Effector CD8-positive, alpha-beta T cell (primary cell): ENCODE results near the gene MYL11.
A peak's percentile ranks its signal among the peaks of the same experiment; 100 is the strongest.
"Not testable (repeated sequence)": the region's sequence is repeated elsewhere in the genome, so short reads cannot be mapped to it uniquely, and the experiment has no call there.

ENCODE experiments used
- DNase-seq: peaks from one replicate; lab custom pipeline; 2025; lab: John Stamatoyannopoulos, UW
- total RNA-seq, 4 experiments: gene quantifications; one replicate each; lab custom pipeline; 2026; lab: John Stamatoyannopoulos, UW

The MYL11 gene, protein sequence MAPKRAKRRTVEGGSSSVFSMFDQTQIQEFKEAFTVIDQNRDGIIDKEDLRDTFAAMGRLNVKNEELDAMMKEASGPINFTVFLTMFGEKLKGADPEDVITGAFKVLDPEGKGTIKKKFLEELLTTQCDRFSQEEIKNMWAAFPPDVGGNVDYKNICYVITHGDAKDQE
- total RNA-seq = 0 to 0.71 (median 0.33) reads per million in 4 experiments

DNA sequence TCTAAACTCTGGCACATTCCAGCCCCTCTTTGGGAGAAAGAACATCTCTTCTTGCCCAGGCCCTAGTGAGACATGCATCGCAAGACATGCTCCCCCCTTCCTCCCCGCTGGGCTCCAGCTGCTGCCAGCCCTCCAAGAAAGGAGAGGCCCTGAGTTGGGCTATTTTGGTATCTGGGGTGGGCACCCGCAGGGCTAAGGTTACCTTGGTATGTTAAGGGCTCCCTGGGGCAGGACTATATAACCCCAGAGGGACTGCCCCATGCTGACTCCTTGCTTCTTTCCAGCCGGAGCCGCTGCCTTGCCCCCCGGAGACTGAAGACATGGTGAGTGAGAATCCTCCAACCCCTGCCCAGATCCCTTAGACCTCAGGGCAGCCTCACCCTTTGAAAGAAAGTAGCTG lies at the start of gene MYL11:
MYL11 (plus strand) TSS at position 265 of the 400 bp plus-strand sequence; CDS start at position 321, 56 bp downstream.
- no peak for DNase-seq

DNA sequence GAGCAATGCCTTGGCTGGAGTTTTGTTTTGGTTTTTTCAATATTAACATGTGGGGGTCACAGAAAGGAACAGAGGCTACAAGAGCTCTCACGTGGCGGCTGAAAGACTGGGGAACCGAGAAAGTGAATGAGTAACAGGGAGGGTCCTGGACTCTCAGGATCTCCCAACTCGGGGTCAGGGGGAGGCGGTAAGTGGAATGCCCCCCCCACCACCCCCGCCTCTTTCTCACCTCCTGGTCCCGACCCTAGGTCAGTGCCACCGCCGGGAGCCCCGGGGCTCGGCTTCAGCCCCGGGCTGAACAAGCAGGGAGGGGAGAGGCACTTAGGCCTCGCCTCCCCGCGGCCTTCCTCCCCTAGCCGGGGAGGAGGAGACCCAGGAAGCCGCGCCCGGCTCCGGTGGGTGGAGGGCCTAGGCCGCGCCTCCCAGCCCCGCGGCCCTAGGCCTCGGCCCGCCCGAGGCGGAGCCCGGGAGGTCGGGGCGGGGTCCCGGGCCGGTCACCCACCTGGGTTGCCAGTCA lies 40.1 kb upstream of the MYL11 start:
- DNase-seq = peak; percentile 74

GRCh38 chr16:30335028-30335597 lies 39.5 kb upstream of the MYL11 start:
- peak; percentile 72 for DNase-seq

DNA sequence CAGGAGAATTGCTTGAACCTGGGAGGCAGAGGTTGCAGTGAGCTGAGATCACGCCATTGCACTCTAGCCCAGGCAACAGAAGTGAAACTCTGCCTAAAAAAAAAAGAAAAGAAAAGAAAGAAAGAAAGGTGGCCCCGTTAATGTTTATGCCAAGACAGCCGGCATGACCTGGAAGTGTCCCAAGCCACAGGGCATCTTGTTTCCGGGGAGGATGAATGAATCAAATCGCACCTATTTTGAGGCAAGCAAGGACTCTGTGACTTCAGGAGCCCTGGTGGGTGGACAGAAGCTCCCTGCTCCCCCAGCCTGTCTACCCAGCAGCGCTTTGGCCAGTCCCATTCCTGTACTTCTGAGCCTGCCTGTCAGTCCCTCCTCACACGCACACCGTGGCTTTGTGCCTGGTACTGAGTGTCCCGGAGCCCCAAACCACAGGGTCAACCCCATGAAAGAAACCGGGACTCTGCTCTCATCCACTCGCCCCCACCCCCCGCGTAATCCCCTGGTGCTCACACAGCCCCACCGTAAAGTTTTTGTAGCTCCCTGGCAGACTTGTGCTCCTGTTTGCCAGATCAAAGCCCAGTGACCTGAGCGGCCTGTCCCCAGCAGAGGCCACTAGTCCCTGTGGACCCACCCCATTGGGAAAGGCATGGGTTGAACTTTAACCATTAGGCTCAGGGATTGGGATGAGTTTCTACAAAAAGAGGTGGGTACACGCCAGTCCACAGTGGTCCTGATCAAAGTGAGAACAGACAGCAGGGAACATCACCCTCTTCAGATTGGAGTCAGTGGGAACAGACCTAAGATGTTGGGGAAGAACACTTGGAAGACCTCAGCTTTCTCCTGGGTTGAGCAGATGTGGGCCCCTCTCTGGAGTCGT lies 38.8 kb upstream of the MYL11 start:
- no peak for DNase-seq

DNA sequence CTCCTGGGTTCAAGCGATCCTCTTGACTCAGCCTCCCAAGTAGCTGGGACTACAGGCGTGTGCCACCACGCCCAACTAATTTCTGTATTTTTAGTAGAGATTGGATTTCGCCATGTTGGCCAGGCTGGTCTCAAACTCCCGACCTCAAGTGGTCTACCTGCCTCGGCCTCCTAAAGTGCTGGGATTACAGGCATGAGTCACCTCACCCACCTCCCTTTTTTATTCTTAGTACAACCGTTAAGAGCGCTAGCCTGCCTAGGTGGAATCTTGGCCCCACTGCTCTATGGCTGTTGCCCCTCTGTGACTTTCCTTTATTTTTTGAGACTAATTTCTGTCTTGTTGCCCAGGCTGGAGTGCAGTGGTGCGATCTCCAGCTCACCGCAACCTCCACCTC lies 36.6 kb upstream of the MYL11 start:
- not testable (repeated sequence) for DNase-seq

- DNase-seq = not testable (repeated sequence)
Observed at GRCh38 chr16:30338715-30339114, 35.9 kb upstream of the MYL11 start.

- no peak for DNase-seq
Observed at GRCh38 chr16:30340621-30341020, 34.0 kb upstream of the MYL11 start.

DNA sequence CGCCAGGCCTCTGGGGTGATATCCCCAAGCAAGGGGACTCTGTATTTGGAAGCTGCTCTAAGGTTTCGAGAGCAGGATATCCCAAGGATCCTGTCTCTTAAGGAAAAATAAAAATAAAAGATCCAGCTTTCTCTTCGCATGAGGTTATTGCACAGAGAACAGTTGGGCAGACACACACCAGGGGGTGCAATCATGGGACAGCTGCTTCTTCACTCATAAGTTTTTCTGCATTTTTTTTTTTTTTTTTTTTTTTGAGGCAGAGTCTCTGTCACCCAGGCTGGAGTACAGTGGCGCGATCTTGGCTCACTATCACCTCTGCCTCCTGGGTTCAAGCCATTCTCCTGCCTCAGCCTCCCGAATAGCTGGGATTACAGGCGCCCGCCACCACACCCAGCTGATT lies 32.6 kb upstream of the MYL11 start:
- not testable (repeated sequence) for DNase-seq

DNA sequence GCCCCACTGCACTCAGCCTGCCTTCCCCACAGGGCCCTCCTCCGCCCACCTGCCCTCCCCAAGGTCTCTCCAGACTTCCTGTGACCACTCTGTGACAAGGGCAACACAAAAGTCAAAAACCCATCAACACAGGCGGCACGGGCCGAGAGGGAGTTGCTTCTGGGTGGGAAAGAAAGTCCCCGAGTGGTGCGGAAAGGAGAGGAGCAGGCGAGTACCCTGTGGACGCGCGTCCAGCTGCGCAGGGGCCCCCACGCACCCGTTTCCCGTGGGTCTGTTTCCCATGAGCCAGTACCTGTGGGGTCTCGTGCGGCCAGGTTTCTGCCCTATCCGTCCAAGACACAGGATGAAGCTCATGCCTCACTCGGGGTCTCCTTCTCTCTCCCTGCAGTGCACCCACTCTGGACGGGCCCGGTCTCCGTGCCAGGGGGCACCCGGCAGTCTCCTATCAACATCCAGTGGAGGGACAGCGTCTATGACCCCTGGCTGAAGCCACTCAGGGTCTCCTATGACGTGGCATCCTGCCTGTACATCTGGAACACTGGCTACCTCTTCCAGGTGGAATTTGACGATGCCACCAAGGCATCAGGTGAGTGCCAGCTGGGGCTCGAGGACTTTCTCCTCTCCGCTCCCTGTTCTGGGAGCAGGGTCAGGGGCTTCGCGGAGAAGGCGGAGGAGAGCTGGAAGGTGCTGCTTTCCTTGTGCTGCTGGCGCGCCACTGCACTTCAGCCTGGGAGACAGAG lies 31.7 kb upstream of the MYL11 start:
- DNase-seq = no peak

GRCh38 chr16:30343491-30343820 lies 31.1 kb upstream of the MYL11 start:
- not testable (repeated sequence) for DNase-seq

GRCh38 chr16:30346286-30346685 lies 28.3 kb upstream of the MYL11 start:
- no peak for DNase-seq

DNA sequence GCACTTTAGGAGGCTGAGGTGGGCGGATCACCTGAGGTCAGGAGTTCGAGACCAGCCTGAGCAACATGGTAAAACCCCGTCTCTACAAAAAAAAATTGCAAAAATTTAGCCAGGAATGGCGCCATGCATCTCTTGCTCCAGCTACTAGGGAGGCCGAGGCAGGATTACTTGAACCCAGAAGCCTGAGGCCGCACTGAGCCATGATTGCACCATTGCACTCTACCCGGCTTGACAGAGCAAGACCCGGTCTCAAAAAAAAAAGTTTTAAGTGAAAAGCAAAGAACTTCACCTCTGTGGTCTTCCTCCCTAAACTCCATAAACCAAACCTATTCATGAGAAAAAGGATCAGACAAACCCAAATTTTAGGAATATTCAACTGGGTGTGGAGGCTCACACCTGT lies 26.5 kb upstream of the MYL11 start:
- no peak for DNase-seq

DNA sequence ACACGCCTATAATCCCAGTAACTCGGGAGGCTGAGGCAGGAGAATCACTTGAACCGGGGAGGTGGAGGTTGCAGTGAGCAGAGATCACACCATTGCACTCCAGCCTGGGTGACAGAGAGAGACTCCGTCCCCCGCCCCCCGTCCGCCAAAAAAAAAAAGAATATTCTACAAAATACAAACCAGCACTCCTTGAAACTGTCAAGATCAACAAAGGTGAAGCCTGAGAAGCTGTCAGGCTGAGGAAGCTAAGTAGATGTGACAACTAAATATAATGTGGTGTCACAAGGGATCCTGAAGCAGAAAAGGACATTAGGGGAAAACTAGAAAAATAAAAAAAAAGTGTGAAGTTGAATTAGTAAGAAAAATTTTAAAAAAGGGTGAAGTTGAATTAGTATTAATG lies 25.7 kb upstream of the MYL11 start:
- no peak for DNase-seq

DNA sequence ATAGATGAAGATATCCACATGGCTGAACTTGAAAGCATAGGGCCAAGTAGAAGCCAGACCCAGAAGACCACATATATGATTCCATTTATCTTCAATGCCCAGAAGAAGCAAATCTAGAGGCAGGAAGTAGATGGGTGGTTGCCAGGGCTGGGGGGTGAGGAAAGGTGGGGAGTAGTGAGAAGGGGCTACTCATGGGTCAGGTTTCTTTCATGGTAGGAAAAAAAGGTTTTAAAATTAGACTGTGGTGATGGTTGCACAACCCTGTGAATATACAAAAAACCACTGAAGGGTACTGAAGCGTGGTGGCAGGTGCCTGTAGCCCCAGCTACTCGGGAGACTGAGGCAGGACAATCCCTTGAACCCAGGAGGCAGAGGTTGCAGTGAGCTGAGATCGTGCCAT lies 24.9 kb upstream of the MYL11 start:
- no peak for DNase-seq

GRCh38 chr16:30350134-30350871 lies 24.3 kb upstream of the MYL11 start:
- no peak for DNase-seq

- DNase-seq = no peak
Observed at GRCh38 chr16:30351001-30351441, 23.6 kb upstream of the MYL11 start.

DNA sequence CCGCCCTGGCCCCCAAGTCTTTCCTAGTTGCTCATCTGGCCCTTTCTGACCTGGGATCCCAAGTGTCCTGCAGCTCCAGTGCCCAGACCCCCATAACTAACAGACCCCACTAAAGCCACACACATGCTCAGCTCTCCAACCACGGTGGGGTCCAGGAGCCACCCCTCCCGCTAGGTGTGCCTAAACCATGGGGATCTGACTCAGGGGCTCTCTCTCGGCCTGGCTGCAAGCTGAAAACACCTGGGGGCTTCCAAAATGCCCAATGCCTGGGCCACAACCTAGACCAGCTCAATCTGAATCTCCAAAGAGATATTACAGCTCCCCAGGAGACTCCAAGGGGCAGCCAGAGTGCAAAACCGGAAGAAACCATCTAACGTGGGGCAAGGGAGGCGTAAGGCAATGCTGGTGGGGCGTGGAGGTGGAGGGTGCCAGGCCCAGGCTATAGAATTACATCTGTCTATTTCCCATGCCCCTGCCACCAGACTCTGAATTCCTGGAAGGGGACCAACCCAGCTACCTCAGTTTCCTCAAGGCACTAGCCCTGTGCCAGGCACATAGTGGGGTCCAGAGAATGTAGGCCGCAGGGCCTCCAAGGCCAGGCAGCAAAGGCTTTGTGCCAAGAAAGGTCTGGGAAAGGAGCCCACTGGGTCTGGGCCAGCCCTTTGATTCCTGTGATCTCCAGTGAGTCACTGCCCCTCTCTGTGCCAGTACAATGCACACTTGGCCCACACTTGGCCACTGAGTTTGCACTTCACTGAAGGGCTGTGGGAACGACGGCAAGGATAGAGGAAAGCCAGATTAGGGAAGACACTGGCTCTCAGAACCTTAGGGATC lies 22.8 kb upstream of the MYL11 start:
- no peak for DNase-seq

GRCh38 chr16:30352488-30353401 lies 21.9 kb upstream of the MYL11 start:
- DNase-seq = no peak

- DNase-seq = no peak
Observed at GRCh38 chr16:30353438-30354129, 21.0 kb upstream of the MYL11 start.
